ENCODE results near the gene RMI2. TPM values are rescaled to one million over a fixed set of nuclear protein-coding genes. Genes with fewer than 3 reads are reported as not detected.

Gene RMI2
- polyA plus RNA-seq, 3 donors, result 21.6 to 28.7 (median 27.1) TPM

DNA sequence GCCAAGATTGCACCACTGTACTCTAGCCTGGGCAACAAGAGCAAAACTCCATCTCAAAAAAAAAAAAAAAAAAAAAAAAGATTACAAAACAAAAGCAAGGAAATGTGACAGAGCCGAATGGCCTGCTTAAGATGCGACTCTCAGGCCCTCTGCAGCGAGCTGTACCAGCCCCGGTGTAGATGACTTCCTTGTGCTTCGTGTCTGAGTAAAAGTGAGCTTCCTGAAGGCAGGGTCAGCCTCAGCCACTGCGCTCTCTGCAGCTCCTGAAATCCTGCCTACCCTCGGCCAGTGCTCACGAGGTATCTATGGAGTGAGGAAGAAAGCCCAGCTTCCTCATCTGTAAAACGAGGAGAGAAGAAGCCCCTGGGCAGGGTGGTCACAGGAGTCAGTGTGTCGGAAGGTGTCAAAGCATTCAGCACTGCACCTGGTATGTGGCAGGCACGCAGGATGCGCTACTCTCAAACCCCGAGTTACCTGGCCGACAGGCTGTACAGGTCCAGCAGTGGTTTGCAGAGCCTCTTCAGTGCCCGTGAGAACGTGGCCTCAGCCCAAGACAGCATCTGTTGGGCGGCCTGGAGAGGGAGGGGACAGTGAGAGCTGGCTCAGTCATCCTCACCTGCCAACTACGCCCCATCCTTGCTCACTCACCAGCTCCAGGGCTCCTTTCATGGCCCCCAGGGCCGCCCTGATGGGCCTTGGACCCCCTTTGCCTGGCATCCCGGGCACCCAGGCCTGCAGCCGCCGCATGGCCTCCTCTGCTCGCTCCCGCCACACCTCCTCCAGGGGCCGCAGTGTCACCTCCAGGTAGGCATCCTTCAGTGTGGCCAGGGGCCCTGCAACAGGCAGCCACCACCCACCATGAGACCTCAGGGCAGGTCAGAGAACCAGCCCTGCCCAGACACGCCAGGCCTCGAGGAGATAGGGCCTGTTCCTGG, 44.6 kb downstream of the RMI2 start:
- DNase-seq (ENCODE audit: extremely low read depth in 1 of 11, low read depth in 9 of 11, low spot score in 4 of 11), result no peak

DNA sequence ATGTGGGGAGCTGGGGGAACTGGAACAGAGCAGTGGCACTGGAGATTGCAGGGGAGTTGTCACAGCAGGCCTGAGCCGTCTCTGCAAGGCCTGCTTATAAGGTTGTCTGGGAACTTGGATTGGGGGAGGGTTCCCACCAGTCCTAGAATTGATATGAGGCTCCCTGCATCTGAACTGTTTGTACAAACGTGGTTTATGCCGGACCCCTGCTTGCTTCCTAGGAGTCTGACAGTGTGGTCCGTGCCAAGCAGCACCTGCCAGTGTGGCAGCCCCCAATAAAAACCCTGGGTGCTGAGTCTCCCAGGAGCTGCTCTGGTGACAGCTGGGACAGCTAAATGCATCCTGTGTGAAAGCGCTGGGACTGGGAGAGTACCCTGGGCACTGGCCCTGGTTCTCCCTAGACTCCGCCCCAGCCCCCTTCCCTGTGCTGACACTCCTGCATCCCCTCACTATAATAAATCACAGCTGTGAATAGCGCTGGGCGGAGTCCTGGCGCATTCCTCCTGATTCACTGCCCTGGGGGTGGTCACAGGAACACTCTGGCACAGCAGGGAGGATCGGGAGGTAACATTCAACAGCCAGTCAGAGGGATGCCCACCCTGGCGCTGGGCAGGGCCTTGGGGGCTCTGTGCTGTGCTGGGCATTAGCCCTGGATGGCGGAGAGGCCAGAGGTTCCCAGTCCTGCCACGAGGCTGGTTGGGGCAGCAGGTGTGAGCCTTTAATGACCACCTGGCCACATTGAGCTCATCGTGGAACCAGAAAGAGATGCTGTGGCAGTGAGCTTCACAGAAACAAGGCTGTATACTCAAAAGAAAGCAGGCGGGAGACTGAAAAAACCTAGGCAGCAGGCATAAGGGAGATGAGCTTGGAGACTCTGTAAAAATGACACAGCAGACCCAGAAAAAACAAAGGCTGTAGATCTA, 45.6 kb downstream of the RMI2 start:
- DNase-seq (ENCODE audit: extremely low read depth in 1 of 11, low read depth in 9 of 11, low spot score in 4 of 11), result peak in 4 of 11 donors; percentile 38 to 53 (median 50)

DNA sequence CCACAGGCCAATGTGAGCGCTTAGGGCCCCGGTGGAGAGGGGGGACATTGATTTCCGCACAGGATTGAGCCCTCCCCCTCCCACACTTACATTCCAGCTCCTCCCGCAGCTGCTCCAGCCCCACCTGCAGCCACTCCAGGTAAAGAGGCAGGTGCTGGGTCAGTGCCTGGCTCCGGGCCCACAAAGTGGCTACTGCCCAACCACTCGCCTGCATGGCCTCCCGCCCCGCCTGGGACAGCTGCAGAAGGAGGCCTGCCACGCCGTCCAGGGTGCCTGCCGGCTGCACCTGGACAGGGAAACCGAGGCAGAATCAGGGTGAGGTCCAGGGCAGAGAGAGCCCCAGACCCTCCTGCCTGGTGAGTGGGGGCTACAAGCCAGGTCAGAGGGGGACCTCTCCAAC, 46.3 kb downstream of the RMI2 start:
- DNase-seq (ENCODE audit: extremely low read depth in 1 of 11, low read depth in 9 of 11, low spot score in 4 of 11), result no peak

DNA sequence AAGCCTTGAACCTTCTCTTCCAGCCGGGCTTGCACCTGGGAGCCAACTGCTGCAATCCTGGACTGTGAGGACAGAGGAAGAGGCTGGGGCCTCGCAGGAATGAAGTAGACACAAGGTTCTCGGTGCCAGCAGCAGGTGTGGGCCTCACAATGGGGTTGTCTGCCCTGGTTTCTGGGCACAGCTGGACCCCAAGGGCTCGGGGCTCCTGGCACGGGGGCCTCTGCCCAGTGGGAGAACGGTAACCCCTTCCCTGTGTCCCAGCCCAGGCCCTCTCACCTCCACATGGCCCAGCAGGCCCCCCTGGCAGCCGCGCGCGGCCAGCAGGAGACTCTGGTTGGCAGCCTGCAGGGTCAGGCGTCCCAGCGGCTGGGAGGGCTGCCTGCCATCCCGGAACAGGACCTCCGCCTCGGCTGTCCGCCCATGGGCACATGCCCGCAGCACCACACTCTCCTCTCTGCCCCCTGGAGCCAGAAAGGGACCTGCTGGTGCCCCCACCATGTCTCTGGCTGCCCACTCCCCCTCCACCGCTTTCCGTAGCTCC, 46.9 kb downstream of the RMI2 start:
- no peak for DNase-seq (ENCODE audit: extremely low read depth in 1 of 11, low read depth in 9 of 11, low spot score in 4 of 11)

DNA sequence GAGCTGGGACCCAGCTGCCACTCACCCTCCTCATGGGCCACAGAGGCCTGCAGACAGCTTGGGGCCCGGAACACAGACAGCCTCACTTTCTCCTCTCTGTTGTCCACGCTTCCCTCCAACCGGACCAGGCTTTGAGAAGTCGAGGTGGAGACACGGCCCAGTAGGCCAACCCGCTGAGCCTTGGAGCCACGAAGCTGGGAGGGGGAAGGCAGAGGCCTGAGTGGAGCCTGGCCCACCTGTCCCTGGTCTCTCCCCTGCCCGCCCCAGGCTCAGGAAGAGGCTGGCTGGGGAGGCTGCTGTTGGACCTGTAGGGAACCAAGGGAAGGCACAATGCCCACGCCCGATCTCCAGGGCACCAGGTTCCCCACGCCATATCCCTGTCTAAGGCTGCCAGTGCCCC, 48.1 kb downstream of the RMI2 start:
- no peak for DNase-seq (ENCODE audit: extremely low read depth in 1 of 11, low read depth in 9 of 11, low spot score in 4 of 11)

DNA sequence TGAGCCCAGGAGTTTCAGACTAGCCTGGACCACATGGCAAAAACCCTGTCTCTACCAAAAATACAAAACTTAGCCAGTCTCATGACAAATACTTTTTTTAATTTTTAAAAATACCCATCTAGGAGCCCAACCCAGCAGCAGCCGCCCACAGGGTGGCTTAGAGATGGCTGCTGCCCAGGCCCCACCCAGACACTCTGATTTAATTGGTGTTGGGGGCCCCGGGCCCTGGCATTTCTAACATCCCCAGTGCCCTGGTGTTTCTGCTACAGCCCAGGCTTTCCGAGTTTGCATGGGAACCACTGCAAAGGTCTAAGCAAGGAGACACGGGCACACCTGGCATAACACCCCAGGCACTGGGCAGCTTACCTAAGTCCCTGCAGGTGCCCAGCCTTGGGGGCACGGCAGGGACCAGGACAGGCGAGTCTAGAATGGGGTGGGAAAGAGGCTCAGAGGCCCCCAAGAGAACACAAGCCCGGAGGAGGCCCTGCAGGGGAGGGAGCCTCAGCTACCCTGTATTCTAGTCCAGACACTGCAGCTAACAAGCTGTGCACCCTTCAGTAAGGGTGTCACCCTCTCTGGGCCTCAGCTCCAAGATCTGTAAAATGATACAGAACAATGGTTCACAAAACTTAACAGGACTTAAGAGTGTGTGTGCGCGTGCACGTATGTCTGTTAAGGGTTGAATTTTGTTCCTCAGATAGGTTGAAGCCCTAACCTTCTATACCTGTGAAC, 48.8 kb downstream of the RMI2 start:
- no peak for DNase-seq (ENCODE audit: extremely low read depth in 1 of 11, low read depth in 9 of 11, low spot score in 4 of 11)

DNA sequence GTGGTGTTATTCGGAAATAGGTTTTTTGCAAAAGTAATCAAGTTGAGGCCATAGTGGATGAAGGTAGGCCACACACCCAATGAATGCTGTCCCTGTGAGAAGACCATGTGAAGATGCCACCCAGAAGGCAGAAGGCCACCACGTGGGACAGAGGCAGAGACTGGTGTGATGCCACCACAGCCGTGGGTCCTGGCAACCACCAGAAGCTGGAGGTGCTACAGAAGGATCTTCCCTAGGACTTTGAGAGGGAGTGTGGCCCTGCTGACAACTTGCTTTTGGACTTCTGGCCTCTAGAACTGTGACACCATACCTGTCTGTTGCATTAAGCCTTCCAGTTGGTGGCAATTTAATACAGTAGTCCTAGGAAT, 49.3 kb downstream of the RMI2 start:
- DNase-seq (ENCODE audit: extremely low read depth in 1 of 11, low read depth in 9 of 11, low spot score in 4 of 11), result no peak

DNA sequence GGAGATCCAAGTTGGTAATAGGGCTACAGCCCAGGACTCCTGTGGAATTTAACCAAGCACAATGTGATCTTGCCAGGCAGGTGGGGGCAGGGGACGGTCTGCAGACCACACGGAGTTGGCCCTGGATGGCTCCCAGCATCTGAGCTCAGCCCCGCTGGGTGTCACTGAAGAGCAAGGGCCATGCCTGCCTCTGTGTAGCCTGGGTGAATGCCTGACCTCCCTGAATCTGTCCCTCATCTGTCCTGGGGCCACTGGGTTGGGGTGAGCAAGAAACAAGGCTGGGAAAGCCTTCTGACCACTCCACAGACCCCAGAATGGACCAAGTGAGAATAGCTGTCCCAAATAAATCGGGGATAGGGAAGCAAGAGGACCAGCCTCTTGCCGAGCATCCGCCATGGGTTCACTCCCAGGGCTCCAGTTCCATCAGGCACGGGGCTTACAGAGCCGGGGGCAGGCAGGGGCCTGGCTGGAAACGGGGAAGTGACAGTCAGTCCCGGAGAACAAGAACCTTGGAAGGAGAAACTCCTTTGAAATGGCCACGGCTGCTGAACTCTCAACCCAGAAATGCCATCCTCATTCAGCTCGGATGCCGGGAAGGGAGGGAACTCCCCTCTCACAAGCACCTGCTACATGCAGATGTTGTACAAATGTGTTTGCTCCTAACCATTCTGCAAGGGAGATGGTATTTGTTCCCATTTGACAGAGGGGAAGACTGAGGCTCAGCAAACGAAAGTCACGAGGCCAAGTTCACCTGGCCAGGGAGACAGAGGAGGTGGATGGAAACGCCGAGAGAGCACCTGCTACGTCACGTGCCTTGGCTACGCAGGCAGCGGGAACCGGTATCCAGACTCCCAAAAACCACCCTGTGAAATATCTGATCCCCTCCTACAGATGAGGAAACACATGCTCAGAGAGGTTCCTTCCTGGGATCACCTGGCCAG, 50.0 kb downstream of the RMI2 start:
- no peak for DNase-seq (ENCODE audit: extremely low read depth in 1 of 11, low read depth in 9 of 11, low spot score in 4 of 11)

DNA sequence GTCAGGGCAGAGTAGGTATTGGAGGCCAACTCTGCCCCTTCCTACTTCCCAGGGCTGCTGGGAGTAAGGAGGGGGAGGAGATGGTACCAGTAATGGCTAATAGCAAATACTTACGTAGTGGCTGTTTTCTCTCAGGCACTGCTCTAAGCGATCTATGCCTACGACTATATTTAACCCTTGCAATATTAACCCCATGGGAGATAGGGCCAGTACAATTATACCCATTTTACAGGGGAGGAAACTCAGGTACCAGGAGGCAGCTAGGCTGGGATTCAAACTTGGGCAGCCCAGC, 50.6 kb downstream of the RMI2 start:
- DNase-seq (ENCODE audit: extremely low read depth in 1 of 11, low read depth in 9 of 11, low spot score in 4 of 11), result no peak

DNA sequence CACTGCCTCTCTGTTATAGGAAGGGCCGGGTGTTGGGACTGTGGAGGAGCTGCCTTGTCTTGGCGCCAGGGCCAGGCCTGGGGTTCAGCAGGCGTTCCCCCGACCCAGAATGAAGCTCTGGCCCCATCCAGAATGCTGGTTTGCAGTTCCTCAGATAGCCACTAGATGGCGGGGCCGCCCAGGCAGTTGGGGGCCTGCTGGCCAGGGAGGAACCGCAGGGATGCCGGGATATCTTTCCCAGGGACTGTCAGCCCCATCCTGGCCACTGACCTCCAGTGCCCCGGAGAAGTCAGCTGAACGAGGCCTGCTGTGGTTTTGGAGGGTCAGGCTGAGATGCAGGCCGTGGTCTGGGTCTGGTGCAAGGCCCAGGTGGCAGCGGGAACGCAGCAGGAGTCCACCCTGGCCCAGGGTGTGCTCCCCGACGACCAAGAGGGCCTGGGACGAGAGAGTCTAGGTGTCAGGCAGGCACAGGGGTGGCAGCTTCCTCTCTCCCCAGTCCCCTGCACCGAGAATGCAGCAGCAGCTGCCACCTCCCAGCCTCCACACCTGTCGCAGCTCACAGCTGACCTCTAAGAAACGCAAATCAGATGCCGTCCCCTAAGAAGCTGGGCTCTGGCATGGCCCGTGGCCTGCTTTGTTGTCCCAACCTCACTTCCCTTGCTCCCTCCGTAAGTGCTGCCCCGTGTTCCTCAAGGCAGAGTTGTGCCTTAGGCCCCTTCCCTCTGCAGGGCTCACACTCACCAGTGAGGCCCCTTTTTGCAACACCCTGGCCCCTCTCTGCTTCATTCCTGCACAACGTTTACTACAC, 51.2 kb downstream of the RMI2 start:
- DNase-seq (ENCODE audit: extremely low read depth in 1 of 11, low read depth in 9 of 11, low spot score in 4 of 11), result peak in 5 of 11 donors; percentile 47 to 67 (median 58)

DNA sequence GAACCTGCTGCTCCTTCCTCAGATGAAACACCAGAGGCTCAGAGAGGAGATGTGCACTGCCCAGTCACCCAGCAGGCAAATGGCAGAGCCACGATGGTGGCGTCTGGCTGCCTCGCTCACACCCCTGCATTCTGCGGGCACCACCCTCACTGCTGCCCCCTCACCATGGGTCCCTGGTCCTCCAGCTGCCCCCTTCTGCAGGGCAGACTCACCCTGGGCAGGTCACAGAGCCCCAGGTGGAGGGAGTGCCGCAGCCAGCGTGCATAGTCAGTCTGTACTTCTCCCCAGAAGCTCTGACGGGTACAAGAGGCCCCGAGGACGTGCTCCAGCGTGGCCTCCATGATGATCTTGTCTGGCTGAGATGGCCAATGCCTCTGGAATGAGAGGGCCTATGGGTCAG, 52.9 kb downstream of the RMI2 start:
- DNase-seq (ENCODE audit: extremely low read depth in 1 of 11, low read depth in 9 of 11, low spot score in 4 of 11), result no peak

DNA sequence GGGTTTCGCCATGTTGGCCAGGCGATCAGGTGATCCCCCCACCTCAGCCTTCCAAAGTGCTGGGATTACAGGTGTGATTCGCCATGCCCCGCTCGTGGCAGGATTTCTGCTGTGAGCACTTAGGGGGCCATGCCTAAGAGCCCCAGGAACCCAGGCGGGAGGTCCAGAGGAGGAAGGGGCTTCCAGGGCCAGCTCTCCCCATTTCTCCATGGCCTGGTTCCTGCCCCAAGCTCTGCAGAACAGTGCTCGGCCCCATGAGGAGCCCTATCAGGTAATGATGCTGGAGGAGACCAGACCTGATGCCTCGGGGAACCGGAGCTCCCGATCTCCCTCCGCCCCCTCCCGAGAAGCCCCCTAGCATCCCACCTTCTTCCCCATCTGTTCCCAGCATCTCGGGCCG, 53.6 kb downstream of the RMI2 start:
- DNase-seq (ENCODE audit: extremely low read depth in 1 of 11, low read depth in 9 of 11, low spot score in 4 of 11), result no peak

DNA sequence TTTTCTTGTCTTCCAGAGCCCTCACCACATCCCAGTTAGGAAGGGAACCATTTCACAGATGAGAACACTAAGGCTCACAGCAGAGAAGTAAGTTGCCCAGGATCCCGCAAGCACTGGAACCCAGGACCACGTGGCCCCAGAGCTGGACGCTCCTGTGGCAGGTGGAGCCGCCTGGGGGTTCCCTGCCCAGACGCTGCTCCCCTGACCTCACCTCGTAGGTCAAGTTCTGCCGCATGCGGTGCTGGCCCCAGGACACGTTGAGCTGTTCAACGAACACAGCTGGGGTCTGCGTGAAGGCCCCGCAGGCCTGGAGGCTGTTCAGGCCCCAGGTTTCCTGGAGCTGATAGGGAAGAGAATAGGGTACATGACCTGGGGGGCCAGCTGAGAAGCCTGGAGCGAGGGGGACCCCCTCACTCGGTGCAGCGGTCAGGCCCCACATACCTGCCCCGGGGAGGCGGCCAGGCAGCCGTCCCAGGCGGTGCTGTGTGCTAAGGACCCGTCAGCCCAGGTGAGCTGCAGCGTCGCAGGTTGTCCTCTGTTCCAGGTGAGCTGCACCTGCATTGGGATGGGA, 54.1 kb downstream of the RMI2 start:
- DNase-seq (ENCODE audit: extremely low read depth in 1 of 11, low read depth in 9 of 11, low spot score in 4 of 11), result no peak

DNA sequence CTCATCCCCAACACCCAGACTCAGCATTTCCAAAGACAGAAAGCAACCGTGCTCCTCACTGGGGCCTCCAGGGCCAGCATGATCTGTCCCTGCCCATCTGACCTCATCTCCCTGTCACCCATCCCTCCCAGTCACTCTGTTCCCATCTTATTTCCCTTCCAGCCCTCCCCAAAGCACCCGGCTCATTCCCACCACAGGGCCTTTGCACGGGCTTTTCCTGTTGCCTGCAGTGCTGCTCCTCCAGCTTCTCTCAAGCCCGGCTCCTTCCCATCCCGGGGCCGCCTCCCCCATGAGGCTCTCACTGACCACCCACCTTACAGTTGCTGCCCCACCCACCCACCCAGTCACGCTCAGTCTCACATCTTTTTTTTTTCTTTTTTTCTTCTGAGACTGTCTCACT, 54.8 kb downstream of the RMI2 start:
- DNase-seq (ENCODE audit: extremely low read depth in 1 of 11, low read depth in 9 of 11, low spot score in 4 of 11), result no peak

Data from renal cortex interstitium (tissue), 11 donors.